A673 (cell line): ENCODE results near the gene ZNF555.

Experiments
- EZH2 ChIP-seq: fragments of 200-600 bp; sonication (generic); IDR thresholded peaks from 2 replicates; pipeline ENCODE4 v1.6.1; 2017; ENCODE audit warnings: borderline replicate concordance, low read depth, mild to moderate bottlenecking, mixed read lengths, antibody characterized with exemption, low read length; ENCODE audit not compliant: poor library complexity, severe bottlenecking
- TF ChIP-seq, protein P1 (sequence below): fragments of 300-800, 200-600 bp; sonication (generic); conservative IDR thresholded peaks from 2 replicates; pipeline ENCODE4 v1.5.1; 2017; ENCODE audit warnings: low read depth, mild to moderate bottlenecking, antibody characterized with exemption, low read length, moderate library complexity, mixed read lengths

DNA sequence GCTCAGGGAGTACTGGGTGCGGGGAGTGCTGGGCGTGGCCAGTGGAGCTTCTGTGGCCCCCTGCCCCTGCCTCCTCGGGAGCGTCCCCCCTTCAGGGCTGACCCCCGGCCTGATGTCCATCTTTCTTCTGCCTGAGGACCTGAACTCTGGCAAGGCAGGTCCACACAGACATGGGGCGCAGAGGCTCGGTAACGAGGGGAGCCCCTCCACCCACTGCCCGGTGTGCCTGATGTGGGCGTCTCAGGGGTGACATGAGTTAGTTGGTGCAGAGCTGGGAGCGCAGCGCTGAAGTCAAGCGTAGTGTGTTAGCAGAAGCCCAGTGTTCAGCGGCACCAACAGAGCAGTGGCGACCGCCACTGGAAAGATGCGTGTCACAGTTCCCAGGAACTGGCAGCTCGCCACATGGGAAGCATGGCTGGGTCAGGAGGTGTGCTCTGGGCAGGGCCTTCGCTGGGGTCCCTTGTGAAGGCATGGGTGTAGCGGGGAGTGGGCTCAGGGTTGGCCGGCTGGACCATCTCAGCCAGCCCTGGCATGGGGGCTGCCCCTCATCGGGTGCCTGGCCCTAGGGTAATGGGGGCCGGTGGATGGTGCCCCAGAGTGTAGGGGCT is 44.5 kb upstream of the ZNF555 start:
- TF ChIP-seq, protein P1, sequence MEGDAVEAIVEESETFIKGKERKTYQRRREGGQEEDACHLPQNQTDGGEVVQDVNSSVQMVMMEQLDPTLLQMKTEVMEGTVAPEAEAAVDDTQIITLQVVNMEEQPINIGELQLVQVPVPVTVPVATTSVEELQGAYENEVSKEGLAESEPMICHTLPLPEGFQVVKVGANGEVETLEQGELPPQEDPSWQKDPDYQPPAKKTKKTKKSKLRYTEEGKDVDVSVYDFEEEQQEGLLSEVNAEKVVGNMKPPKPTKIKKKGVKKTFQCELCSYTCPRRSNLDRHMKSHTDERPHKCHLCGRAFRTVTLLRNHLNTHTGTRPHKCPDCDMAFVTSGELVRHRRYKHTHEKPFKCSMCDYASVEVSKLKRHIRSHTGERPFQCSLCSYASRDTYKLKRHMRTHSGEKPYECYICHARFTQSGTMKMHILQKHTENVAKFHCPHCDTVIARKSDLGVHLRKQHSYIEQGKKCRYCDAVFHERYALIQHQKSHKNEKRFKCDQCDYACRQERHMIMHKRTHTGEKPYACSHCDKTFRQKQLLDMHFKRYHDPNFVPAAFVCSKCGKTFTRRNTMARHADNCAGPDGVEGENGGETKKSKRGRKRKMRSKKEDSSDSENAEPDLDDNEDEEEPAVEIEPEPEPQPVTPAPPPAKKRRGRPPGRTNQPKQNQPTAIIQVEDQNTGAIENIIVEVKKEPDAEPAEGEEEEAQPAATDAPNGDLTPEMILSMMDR, result no peak
- no peak for TF ChIP-seq EZH2
